Upper lobe of left lung (tissue), 6 donors: ENCODE results near the gene PSMB7. TPM values are rescaled to one million over a fixed set of nuclear protein-coding genes. Genes with fewer than 3 reads are reported as not detected.

Experiments
- ATAC-seq, 2 donors: fragments of 200-7000 bp; cut with Tn5 transposase; one replicate each; pipeline ENCODE4 v1.9.1; 2022; ENCODE audit warnings: mild to moderate bottlenecking in 2 of 2, moderate library complexity in 2 of 2; ENCODE audit not compliant: low FRiP score in 2 of 2
- DNase-seq, 2 donors: peaks; one replicate each; pipeline ENCODE4 v3.0.0-alpha.2; 2019 to 2020
- H3K27ac ChIP-seq, 4 donors: fragments of 200-600 bp; sonication (generic); one replicate each; pipeline ENCODE4 v1.5.1; 2016 to 2019
- H3K27me3 ChIP-seq, 4 donors: fragments of 200-600 bp; sonication (generic); one replicate each; pipeline ENCODE4 v1.5.1; 2017 to 2019
- H3K36me3 ChIP-seq, 4 donors: fragments of 200-600 bp; sonication (generic); one replicate each; pipeline ENCODE4 v1.5.1; 2016 to 2019
- H3K4me1 ChIP-seq, 4 donors: fragments of 200-600 bp; sonication (generic); one replicate each; pipeline ENCODE4 v1.5.1; 2018 to 2019
- H3K4me3 ChIP-seq, 4 donors: fragments of 200-600 bp; sonication (generic); one replicate each; pipeline ENCODE4 v1.5.1; 2017 to 2019; ENCODE audit warnings: mild to moderate bottlenecking in 2 of 4, moderate library complexity in 1 of 4
- H3K9me3 ChIP-seq, 4 donors: fragments of 200-600 bp; sonication (generic); one replicate each; pipeline ENCODE4 v1.5.1; 2018 to 2019
- CTCF ChIP-seq, 6 experiments: fragments of 450-650 bp in 4 of 6; fragments of 200-600 bp in 2 of 6; sonication (generic) in 2 of 6; IDR thresholded peaks; one replicate each; pipeline ENCODE4 v1.5.1; 2016 to 2019; ENCODE audit warnings: antibody characterized with exemption in 6 of 6
- EP300 ChIP-seq, 4 donors: sonication (generic); formaldehyde crosslinking; IDR thresholded peaks; one replicate each; pipeline ENCODE4 v1.5.1; 2017; ENCODE audit warnings: antibody characterized with exemption in 4 of 4, control low read depth in 2 of 4
- POLR2A ChIP-seq, 4 donors: fragments of 450-650 bp; IDR thresholded peaks; one replicate each; pipeline ENCODE4 v1.5.1; 2016 to 2017; ENCODE audit warnings: antibody characterized with exemption in 4 of 4, mild to moderate bottlenecking in 2 of 4
- POLR2AphosphoS5 ChIP-seq, 2 donors: sonication (generic); formaldehyde crosslinking; IDR thresholded peaks; one replicate each; pipeline ENCODE4 v1.5.1; 2017; ENCODE audit warnings: antibody characterized with exemption in 2 of 2
- WGBS, 2 donors: methylation state at CpG; one replicate each; pipeline ENCODE4 v1.1.5; 2017 to 2018; 5-methylcytosine and 5-hydroxymethylcytosine counted together
- total RNA-seq, 6 donors: library from RNA; depleted of rRNA in 4 of 6; stranded (reverse); fragments of >200 nt in 4 of 6; gene quantifications; one replicate each; pipeline versions ENCODE4 v1.1.0 to v1.2.1, GENCODE V29; 2016 to 2021
- donor health status: DM: no; HTN: no; CAD: no; lungs with moderate emphysema.
- donor health status: DM: no; HTN: yes; CAD: no; lungs with severe emphysema.

The PSMB7 gene
- total RNA-seq, 6 donors from 2014 or later, result 17.8 to 112 (median 87.1) TPM

GRCh38 chr9:124313940-124314339, 101.3 kb downstream of the PSMB7 start:
- peaks cover 3 to 69% (median 56%) of the 10 kb centered on the region in 4 donors for H3K36me3 ChIP-seq

GRCh38 chr9:124312290-124313265, 102.7 kb downstream of the PSMB7 start:
- peaks cover 3 to 74% (median 62%) of the 10 kb centered on the region in 4 donors for H3K36me3 ChIP-seq

More at GRCh38 chr9:124313940-124314339, 101.3 kb downstream of the PSMB7 start:
- DNase-seq (peak in 1 of 2 donors; percentile 46), ATAC-seq (no peak)
- no peaks in the 10 kb centered on the region for H3K27me3 ChIP-seq
- no peaks in the 10 kb centered on the region for H3K4me1 ChIP-seq
- no peaks in the 10 kb centered on the region for H3K9me3 ChIP-seq
- TF ChIP-seq POLR2AphosphoS5 (IDR thresholded peaks at IDR 0.05), result no peak
- no peak for TF ChIP-seq POLR2A (IDR thresholded peaks at IDR 0.05)
- no peak for TF ChIP-seq EP300 (IDR thresholded peaks at IDR 0.05)
- TF ChIP-seq CTCF (IDR thresholded peaks at IDR 0.05), result no peak
- H3K27ac ChIP-seq, result no peak overlapping the region
- H3K4me3 ChIP-seq, result no peak overlapping the region
- 92 to 97% methylated on average over 16 to 18 of the region's 18 CpGs for WGBS, 2 donors

GRCh38 chr9:124311283-124311682, 104.0 kb downstream of the PSMB7 start:
- Histone ChIP-seq H3K9me3 (no peaks in the 10 kb centered on the region), H3K27me3 (no peaks in the 10 kb centered on the region), H3K4me1 (peaks cover 0 to 3% (median 0%) of the 10 kb centered on the region in 4 donors), H3K4me3 (no peak overlapping the region), H3K27ac (no peak overlapping the region), H3K36me3 (peaks cover 3 to 64% (median 55%) of the 10 kb centered on the region in 4 donors)
- WGBS, 2 donors, result 94% methylated on average over 4 to 5 of the region's 5 CpGs
- DNase-seq, result no peak
- no peak for ATAC-seq
- TF ChIP-seq EP300 (IDR thresholded peaks at IDR 0.05) (no peak), POLR2AphosphoS5 (IDR thresholded peaks at IDR 0.05) (no peak), POLR2A (IDR thresholded peaks at IDR 0.05) (no peak), CTCF (IDR thresholded peaks at IDR 0.05) (no peak)

More at GRCh38 chr9:124312290-124313265, 102.7 kb downstream of the PSMB7 start:
- TF ChIP-seq CTCF (IDR thresholded peaks at IDR 0.05), result no peak
- no peak for TF ChIP-seq EP300 (IDR thresholded peaks at IDR 0.05)
- no peak for TF ChIP-seq POLR2A (IDR thresholded peaks at IDR 0.05)
- TF ChIP-seq POLR2AphosphoS5 (IDR thresholded peaks at IDR 0.05), result no peak
- H3K27me3 ChIP-seq, result no peaks in the 10 kb centered on the region
- no peak overlapping the region for H3K27ac ChIP-seq
- peak in 1 of 2 donors; percentile 43 for DNase-seq
- no peaks in the 10 kb centered on the region for H3K4me1 ChIP-seq
- 83 to 87% methylated on average over 24 to 27 of the region's 27 CpGs for WGBS, 2 donors
- no peak for ATAC-seq
- no peaks in the 10 kb centered on the region for H3K9me3 ChIP-seq
- no peak overlapping the region for H3K4me3 ChIP-seq

- Histone ChIP-seq H3K4me3 (no peak overlapping the region), H3K9me3 (no peaks in the 10 kb centered on the region), H3K4me1 (peaks cover 0 to 6% (median 0%) of the 10 kb centered on the region in 4 donors), H3K27ac (peak overlapping the region in 1 of 4 donors; percentile 42), H3K27me3 (no peaks in the 10 kb centered on the region), H3K36me3 (peaks cover 3 to 48% (median 39%) of the 10 kb centered on the region in 4 donors)
- TF ChIP-seq POLR2A (IDR thresholded peaks at IDR 0.05) (no peak), EP300 (IDR thresholded peaks at IDR 0.05) (no peak), CTCF (IDR thresholded peaks at IDR 0.05) (no peak), POLR2AphosphoS5 (IDR thresholded peaks at IDR 0.05) (no peak)
- 85 to 90% methylated on average over 15 of the region's 15 CpGs for WGBS, 2 donors
- DNase-seq (peak in 1 of 2 donors; percentile 75), ATAC-seq (peak; percentile 23 to 65)
Measured at GRCh38 chr9:124309667-124310084, 105.6 kb downstream of the PSMB7 start.
